ENCODE measurements around the gene CADM1. TPM values are rescaled to one million over a fixed set of nuclear protein-coding genes. Genes with fewer than 3 reads are reported as not detected.

The CADM1 gene
- total and polyA plus RNA-seq, 4 donors, result 31.7 to 243 (median 77.9) TPM

DNA sequence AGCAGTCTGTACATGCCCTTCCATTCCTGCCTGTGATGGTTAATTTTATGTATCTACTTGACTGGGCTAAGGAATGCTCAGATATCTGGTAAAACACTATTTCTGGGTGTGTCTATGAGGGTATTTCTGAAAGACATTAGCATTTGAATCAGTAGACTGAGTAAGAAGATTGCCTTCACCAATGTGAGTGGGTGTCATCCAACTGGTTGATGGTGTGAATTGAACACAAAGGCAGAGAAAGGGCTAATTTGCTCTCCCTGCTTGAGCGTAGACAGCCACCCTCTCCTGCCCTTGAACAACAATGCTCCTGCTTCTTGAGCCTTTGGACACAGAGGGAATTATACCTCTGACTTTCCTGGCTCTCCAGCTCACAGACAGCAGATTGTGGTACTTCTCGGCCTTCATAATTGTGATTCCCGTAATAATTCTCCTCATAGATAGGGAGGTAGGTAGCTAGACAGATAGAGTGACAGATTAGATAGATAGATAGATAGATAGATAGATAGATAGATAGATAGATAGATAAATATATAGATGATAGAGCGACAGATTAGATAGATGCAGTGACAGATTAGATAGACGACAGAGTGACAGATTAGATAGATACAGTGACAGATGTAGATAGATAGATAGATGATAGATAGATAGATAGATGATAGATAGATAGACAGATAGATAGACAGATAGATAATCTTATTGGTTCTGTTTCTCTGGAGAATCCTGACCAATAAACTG is 370.6 kb downstream of the CADM1 start:
- 91% methylated on average over 5 of the region's 5 CpGs for WGBS, 2 donors
- Histone ChIP-seq H3K9me3 (ENCODE audit: control insufficient read depth in 4 of 4, insufficient read depth in 3 of 4, low read length in 3 of 4) (no peaks in the 10 kb centered on the region), H3K4me1 (ENCODE audit: control insufficient read depth in 5 of 5, insufficient read depth in 5 of 5, low read length in 5 of 5) (peaks cover 0 to 12% (median 0%) of the 10 kb centered on the region in 5 donors), H3K36me3 (ENCODE audit: control insufficient read depth in 4 of 4, insufficient read depth in 4 of 4, low read length in 4 of 4) (no peaks in the 10 kb centered on the region), H3K4me3 (no peak overlapping the region), H3K27me3 (ENCODE audit: control insufficient read depth in 3 of 3, insufficient read depth in 3 of 3, low read length in 2 of 3) (no peaks in the 10 kb centered on the region), H3K27ac (ENCODE audit: low read depth in 1 of 2, low read length in 1 of 2) (no peak overlapping the region), H3K9ac (ENCODE audit: insufficient read depth in 1 of 2, low read length in 2 of 2) (no peak overlapping the region)
- ATAC-seq (ENCODE audit: insufficient read depth, low FRiP score), result no peak
- no peak for DNase-seq
- TF ChIP-seq CTCF (IDR thresholded peaks at IDR 0.05; ENCODE audit: control extremely low read depth, extremely low read depth), result no peak

DNA sequence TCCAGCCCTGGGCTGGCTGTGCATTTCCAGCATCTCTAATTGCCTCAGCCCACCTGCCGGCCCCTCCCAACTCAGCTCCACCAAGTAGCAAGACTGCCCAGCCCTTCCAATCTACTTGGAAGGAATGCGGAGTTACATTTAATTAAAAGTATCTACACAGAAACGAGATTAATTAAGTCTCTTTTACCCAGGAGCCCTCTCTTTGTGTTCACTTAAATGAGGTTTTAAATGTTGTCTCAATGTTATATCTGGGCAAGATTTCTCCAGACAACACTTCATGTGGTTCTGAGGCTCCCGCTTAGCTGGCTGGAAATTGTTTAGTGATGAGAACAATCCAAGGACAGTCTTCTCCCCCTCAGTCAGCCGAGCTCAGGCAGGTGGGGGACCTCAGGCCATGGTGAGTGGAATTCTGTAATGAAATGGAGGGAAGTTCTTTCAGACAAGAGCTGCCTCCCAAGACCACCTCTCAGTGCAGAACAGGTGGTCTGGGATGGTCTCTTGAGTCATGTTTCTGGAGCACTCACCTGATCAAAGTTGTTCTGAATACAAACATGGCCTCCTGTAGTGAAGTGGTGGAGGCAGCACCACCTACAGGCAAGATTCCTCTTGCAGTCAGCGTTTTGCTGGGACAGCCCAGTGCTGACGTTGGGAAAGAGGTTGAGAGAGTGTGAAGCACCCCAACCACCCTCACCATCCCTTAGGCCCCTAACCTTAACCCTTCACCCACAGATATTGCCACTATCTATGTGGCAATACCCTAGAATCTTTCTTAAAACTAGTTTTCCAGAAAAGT is 371.6 kb downstream of the CADM1 start:
- WGBS, 2 donors, result 60 to 64% methylated on average over 7 of the region's 7 CpGs
- Histone ChIP-seq H3K9me3 (ENCODE audit: control insufficient read depth in 4 of 4, insufficient read depth in 3 of 4, low read length in 3 of 4) (peaks cover 0 to 4% (median 0%) of the 10 kb centered on the region in 4 donors), H3K9ac (ENCODE audit: insufficient read depth in 1 of 2, low read length in 2 of 2) (no peak overlapping the region), H3K36me3 (ENCODE audit: control insufficient read depth in 4 of 4, insufficient read depth in 4 of 4, low read length in 4 of 4) (no peaks in the 10 kb centered on the region), H3K4me1 (ENCODE audit: control insufficient read depth in 5 of 5, insufficient read depth in 5 of 5, low read length in 5 of 5) (peaks cover 0 to 12% (median 0%) of the 10 kb centered on the region in 5 donors), H3K27me3 (ENCODE audit: control insufficient read depth in 3 of 3, insufficient read depth in 3 of 3, low read length in 2 of 3) (peaks cover 0 to 2% (median 0%) of the 10 kb centered on the region in 3 donors), H3K27ac (ENCODE audit: low read depth in 1 of 2, low read length in 1 of 2) (no peak overlapping the region), H3K4me3 (no peak overlapping the region)
- DNase-seq (no peak), ATAC-seq (ENCODE audit: insufficient read depth, low FRiP score) (no peak)
- TF ChIP-seq CTCF (IDR thresholded peaks at IDR 0.05; ENCODE audit: control extremely low read depth, extremely low read depth), result no peak

- ATAC-seq (ENCODE audit: insufficient read depth, low FRiP score) (no peak), DNase-seq (peak in 2 of 3 donors; percentile 6 to 23)
- H3K27me3 ChIP-seq (ENCODE audit: control insufficient read depth in 3 of 3, insufficient read depth in 3 of 3, low read length in 2 of 3), result peaks cover 0 to 5% (median 0%) of the 10 kb centered on the region in 3 donors
- no peak for TF ChIP-seq CTCF (IDR thresholded peaks at IDR 0.05; ENCODE audit: control extremely low read depth, extremely low read depth)
- H3K9ac ChIP-seq (ENCODE audit: insufficient read depth in 1 of 2, low read length in 2 of 2), result no peak overlapping the region
- WGBS, 2 donors, result 47 to 50% methylated on average over 14 of the region's 14 CpGs
- no peak overlapping the region for H3K4me3 ChIP-seq
- H3K27ac ChIP-seq (ENCODE audit: low read depth in 1 of 2, low read length in 1 of 2), result no peak overlapping the region
- H3K4me1 ChIP-seq (ENCODE audit: control insufficient read depth in 5 of 5, insufficient read depth in 5 of 5, low read length in 5 of 5), result peaks cover 0 to 12% (median 0%) of the 10 kb centered on the region in 5 donors
- H3K9me3 ChIP-seq (ENCODE audit: control insufficient read depth in 4 of 4, insufficient read depth in 3 of 4, low read length in 3 of 4), result peaks cover 0 to 6% (median 0%) of the 10 kb centered on the region in 4 donors
- H3K36me3 ChIP-seq (ENCODE audit: control insufficient read depth in 4 of 4, insufficient read depth in 4 of 4, low read length in 4 of 4), result no peaks in the 10 kb centered on the region
These were observed 374.5 kb downstream of the CADM1 start for GRCh38 chr11:115129473-115130289.
